Measurements from ENCODE around the gene SDC3.

Gene SDC3

DNA sequence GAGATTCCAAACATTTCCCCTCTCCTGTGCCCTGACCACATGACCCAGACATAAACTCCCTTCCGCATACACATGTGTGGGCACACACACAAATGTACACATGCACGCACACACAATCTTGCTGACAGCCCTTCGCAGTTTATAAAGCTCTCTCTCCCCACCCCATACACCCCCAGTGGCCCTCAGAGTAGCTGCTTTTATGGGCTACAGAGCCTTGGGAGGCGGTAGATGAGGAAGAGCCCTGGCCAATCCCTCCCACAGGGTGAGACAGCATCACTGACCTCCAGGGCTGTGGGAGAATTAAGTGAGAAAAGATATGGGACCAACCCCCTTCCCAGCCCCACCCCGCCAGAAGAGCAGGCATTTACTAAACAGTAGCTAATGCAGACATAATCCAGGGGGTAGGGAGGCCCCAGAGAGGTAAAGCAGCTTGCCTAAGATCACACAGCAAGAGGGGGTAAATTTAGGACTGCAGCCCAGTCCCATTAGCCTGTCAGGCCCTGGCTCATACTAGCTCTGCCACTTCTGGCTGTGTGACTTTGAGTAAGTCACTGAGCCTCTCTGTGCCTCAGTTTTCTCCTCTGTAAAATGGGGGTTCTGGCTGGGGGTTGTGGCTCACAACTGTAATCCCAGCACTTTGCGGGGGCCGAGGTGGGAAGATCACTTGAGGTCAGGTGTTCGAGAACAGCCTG lies 5.1 kb downstream of the SDC3 start:
- DNase-seq: no peak

DNA sequence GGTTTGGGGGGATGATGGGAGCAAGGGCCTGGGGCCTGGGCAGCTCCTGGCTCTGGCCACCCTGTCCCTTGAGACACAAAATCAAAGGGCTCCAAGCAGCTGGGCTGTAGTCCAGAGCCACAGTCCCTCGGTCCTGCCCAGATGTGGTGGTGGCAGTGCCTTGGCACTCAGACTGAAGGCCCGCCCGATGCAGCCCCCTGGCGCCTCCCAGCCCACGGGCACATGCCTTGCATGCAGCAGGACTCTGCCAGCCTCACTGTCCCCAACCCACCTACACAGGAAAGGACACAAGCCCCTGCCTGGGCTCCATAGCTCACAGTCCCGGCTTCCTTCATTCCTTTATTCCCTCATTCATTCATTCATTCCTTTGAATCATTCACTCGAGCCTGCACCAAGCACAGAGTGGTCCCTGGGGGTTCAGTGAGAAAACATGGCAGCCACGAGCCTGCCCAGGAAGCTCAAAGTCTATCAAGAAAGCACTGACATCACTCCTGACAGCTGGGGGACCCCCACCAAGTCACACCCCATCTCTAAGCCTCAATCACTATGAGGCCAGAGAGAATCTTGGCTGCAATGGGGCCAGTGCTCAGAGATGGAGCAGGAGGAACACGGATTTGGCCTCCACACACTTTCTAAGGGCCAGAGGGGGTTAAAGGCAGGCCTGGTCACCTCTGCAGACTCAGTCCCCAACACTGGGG lies 5.8 kb downstream of the SDC3 start:
- DNase-seq: no peak

DNA sequence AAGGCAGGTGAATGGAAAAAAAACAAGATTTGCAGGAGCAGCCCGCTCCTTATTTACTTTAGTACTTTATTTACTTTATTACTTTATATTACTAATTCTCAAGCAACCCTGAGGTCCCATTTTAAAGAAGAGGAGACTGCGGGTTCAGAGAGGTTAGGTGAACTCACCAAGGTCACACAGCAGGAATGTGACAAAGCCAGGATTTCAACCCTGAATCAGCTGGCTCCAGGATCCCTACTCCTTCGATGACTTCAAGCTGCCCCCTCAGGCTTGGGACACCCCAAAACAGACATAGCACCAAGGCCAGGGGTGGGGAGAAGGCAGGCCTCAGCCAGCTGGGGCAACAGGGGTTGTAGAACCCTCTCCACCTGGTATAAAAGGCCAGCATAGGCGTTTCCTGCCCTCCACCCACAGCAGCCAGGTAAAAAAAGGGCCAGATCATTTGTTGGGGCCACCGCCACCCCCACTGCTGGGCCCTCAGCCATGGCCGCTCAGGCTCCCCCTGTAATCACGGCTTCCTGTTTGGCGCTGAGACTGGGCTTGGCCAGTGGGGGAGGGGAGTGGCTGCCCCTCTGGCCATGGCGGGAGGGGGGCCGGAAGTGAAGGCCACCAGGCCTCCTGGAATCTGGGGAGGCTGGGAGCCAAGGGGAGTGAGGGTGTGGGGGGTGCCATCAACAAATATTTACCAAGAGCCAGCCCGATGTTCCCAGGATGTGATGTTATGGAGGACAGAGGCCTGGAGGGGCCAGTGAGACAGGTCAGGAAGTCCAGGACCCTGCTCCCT lies 6.6 kb downstream of the SDC3 start:
- DNase-seq: no peak

DNA sequence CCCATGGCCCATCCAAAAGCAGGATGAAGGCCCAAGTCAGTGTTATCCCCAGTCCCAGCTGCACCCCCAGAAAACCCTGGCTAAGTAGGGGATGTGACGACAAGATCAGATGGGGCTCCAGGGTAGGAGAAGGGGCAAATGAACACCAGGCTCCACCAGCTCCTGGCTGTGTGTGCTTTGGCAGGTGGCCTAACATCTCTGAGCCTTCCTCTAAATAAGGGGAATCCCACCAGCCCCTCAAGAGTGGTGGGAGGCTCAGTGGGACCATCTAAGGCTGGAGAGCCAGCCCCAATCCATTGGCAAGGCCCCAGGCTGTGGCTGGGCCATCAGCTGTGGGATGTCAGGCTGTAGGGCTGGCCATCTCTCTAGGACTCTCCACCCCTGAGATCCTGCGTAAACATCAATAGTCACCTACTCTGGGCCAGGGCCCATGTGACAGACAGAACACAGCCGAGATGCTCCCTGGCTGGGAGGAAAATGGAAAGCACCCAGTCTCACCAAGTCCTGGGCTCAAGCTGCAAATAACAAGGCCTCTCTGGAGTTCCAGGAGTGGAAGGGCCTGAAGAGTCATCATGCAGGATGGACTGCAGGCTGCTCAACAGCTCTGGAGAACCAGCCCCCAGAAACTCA lies 7.5 kb downstream of the SDC3 start:
- DNase-seq: no peak

DNA sequence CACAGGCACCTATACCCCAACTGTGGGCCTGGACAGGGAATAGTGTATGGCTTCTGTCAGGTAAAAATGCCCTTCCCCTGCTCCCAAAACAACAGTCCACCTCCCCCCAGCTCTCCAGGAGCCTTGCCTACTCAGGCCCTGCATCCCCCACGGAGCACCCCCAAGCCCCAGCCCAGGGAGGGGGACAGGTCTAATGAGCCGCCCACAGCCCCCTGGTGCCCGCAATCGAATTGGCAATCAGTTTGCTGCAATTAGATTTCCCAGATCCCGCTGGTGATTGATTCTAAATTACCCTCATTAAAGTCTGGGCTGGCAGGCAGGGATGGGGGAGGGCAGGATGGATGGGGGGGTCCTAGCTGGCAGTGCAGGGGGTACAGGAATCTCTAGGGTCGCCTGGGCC lies 8.1 kb downstream of the SDC3 start:
- no peak for DNase-seq

DNA sequence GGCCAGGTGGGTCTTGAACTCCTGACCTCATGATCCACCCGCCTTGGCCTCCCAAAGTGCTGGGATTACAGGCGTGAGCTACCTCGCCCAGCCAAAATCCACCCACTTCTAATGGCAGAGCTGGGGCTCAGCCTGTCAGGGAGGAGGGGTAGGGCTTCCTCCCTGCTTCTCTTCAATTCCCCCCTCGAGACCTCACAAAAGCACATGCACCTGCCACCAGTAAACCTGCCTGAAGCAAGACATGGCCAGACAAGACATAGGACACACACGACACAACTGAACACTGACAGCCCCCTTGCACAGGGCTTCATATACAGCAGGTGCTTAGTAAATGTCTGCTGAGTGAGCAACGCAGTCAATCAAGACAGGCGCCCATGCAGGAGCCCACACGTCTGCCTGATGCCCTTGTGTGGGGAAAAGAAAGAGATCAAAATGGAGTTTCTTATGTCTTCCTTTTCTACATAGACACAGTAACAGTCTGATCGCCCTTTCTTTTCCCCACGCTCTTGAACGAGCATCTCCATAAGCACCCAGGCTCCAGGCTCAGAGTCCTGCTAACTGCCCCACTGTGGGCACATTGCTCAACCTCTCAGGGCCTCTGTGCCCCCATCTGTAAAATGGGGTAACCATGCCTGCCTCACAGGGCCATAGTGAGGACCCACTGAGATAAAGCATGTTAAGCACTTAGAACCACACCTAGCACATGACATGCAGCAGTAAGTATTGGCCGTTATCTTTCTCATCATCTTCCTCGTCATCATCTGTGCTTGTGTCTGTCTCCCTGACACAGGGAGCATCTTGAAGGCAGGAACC lies 8.8 kb downstream of the SDC3 start:
- DNase-seq: no peak

DNA sequence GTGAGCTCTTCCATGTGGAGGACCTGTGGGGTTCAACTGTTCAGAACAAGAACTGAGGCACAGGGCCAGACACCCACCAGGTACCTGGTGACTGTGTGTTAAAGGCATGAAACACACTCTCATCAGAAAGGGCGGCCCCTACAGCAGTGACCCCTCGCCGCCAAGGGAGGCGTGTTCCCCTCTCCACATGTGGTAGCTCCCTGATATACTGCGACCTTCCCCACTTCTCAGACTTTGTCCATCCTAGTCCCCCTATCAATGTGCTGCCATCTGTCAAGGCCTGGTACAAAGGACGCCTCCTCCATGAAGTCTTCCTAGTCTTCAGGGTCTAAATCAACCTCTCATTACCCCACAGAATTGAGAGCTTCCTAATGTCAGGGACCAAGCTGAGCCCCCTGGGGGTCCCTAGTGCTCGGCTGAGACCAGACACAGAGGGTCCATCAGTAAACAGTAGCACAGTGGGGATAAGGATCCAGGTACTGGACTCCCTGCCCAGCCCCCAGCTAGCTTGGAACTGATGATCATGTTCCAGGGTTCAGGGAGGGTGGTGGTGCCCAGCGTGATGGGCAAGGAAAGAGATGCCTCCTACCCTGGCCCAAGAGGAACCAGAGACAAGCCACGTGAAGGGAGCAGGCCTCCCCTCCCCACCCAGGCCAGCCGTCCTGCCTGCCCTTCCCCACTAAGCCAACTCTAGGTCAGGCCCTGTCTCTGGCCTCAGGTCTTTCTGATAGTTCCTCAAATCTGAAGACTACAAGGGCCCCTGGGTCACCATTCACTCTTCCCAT lies 10.3 kb downstream of the SDC3 start:
- DNase-seq: no peak

DNA sequence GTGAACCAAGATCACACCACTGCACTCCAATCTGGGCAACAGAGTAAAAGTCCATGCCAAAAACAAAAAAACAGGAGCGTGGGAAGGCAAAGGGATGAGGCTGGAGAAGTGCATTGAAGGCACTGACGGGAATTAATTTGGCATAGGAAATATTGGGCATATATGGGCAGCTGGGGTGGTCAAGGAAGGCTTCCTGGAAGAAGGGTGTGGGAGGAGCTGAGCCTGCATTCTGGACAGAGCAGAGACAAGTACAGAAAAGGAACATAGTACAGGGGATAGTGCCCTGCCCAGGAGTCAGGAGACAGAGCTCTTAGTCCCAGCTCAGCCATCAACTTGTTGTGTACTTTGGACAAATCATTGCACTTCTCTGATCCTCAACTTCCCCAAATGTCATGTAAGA lies 11.7 kb downstream of the SDC3 start:
- no peak for DNase-seq

DNA sequence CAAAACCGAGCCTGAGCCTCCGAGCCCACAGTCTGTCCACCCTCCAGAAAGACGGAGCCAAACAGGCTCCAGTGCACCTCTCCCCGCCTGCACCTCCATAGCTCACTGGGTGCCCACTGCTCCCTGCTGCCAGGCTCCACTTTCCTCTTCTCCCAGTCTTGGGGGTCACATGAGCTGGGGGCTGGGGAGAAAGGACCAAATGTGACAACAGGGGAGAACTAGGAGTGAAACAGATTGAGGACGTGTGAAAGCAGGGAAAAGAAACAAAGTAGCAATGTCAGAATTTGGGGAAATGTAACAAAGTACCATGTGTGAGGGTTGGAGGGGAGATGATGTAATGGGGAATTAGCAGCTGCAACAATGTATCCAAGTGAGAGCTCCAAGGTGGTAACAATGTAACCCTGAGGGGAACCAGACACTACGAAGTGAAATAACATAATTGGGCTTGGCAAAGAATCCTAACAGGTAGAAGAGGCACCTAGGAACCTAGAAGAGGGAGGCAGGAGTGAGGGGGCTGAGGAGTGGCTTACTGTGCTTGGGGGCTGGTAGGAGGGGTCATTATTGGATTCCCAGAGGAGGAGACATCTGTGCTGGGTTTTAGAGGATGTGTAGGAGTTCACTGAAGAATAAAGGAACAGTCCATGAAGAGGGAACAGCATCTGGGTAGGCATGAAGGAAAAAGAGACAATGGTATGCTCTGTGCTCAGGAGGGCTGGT lies 12.5 kb downstream of the SDC3 start:
- DNase-seq: no peak

DNA sequence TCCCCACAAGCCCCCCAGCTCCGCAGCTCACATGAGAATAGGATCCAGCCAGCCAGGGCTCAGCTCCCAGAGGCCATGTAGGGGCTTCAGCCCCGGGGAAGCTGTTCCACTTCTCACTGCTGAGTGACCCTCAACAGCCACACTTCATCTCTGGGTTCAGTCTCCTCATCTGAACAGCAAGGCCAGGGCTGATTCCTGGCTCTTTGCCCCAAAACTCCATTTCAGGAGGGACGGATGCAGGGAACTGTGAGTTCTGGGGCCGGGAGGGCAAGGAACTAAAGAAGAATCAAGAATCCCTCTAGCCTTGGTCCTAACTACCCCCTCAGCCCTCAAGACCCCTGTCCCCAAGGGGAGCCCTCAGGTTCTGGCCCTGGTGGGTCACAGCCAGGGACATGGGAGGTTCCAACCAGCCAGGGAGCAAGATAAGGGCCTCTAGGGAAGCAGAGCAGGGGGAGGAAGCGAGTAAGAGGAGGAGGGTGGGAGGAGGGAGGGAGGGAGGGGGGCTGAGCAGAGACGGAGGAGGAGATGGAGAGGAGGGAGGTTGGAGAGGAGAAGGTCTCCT lies 13.1 kb downstream of the SDC3 start:
- no peak for DNase-seq

DNA sequence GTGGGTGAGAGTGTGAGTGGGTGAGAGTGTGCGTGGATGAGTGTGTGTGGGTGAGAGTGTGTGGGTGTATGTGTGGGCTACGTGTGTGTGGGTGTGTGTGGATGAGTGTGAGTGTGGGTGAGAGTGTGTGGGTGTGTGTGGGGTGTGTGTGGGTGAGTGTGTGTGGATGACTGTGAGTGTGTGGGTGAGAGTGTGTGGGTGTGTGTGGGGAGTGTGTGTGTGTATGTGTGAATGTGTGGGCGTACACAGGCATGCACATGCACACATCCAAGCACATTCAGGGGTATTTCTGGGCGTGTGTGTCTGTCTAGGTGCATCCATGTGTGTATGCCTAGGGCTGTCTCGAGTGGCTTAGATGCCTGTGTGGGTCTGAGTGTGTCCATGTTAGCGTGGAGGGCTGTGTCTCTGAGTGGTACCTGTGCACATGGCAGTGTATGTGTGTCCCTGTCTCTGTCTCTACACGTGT lies 14.0 kb downstream of the SDC3 start:
- DNase-seq: no peak

DNA sequence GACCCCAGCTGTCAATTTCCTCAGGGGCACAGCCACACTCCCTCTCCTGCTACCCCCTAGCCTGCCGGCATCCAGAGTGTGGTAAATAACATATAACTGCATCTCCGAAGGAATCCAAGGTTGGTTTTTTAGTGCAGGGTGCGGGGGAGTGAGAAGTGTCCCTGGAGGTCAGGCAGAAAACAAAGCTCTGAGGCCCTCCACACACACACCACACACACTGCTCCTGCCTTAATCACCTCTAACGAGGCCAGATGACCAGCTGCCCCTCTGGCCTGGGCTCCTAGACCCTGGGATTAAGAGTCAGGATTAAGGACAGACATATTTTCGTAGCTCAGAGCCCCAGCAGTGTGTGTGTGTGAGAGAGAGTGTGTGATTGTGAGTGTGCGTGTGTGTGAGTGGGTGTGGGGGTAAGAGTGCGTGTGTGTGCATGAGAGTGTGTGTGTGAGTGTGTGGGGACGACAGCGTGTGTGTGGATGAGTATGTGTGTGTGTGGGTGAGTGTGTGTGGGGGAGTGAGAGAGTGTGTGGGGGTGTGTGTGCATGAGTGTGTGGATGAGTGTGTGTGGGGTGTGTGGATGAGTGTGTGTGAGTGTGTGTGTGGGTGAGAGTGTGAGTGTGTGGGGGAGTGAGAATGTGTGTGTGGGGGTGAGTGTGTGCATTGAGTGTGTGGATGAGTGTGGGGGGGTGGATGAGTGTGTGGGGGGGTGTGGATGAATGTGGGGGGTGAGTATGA lies 14.6 kb downstream of the SDC3 start:
- DNase-seq: no peak

DNA sequence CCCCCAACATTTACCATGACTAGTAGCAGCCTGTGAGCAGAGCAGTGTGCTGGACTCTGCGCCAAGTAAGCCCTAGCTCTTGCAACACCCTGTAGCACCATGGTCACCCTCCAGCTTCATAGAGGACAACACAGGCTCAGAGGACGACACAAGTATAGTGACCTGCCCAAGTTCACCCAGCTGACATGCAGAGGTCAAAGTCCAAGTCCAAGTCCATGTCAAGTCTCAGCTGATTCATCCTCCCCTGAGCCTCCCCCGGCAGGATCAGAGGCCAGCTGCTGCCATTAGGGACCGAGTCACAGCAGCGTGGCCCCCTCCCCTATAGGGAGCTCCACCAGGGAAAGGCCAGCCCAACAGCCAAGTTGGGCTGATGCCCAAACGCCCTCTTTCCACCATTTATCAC lies 15.9 kb downstream of the SDC3 start:
- DNase-seq: no peak

DNA sequence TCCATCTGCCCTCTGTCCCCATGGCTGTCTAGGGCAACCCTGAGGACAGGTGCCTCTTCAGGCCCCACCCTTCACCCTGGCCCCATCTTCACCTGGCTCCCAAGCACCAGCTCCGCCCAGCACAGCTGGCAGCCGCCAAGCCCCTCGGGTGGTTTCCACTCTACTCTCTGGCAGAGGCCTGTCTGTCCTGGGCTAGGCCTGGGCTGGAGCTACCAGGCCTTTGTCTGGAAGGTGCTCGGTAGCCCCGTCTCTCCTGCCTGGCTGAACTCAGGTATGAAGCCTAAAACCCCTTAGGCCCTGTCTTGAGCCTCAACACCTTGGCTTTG lies 17.4 kb downstream of the SDC3 start:
- no peak for DNase-seq

DNA sequence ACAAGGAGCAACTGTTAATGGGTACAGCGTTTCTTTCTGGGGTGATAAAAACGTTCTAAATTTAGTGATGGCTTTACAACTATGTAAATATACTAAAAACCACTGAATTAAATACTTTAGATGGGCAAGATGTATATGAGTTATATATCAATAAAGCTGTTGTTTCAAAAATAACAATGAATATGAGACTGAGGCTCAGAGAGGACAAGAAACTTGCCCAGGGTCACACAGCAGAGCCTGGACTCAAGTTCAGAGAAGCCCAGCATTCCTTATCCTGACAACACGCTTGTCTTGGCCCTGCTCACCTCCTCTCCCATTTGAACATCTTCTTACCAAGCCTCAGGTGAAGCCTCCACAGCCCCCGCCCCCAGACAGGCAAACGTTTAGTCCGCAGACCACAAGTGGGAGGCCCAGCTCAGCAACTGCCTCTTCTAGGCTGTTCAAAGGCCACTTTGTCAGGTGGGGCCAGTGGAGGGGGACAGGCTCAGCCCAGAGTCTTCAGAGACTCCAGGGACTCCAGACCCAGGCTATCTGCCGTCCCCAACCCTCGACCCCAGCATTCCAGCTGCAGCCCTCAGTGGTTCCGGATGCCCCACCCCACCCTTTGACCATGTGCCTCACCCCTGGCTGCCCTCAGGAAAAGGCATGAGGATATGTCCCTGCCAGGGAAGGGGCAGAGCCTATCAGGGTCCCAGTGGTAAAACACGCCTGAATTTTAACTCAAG lies 17.9 kb downstream of the SDC3 start:
- DNase-seq: no peak

DNA sequence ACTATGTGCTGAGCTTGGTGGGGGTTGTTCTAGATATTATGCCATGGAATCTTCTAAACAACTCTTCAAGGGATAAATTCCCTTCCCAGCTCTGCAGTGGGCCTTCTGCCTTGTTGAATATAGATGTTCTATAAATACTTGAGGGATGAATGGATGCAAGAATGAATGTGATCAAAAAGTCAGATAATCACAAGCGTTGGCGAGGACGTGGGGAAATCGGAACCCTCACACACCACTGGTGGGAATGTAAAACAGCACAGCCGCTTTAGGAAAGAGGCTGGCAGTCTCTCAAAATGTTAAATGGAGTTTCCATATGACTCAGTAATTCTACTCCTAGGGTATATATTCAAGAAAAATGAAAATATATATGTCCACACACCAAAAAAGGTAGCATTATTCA lies 19.0 kb downstream of the SDC3 start:
- DNase-seq: no peak

DNA sequence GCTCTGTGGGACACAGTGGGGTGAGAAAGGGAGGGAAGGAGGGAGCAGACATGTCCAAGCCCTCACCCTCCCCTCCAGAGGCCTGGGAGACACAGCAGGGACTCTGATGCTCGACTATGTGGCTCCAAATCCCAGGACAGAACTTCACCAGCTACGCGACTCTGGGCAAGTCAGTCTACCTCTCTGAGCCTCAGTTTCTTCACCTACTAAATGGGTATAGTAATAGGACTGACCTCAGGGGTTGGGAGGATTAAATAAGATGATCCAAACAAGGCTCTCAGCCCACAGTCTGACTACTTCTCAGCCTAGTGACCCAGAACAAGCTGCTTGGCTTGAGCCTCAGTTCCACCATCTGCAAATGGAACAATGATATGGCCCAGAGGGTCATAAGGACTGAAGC lies 19.6 kb downstream of the SDC3 start:
- no peak for DNase-seq

DNA sequence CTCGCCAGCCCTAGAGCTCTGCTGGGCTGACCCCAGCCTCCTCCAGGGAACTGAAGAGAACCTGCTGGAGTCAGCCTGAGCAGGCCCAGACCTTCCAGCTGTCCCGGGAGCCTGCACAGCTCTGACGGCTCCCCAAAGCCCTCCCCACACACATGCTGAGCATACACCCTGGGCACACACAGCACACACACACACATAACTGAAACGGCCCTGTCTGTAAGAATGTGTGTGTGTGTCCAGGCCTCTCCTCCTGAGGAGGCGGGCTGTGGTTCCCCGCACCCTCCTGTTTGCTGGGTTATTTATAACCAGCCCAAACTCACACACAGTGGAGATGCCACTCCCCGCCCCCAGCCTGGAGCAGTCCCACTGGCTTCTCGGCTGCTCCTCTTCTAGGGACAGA lies 20.2 kb downstream of the SDC3 start:
- DNase-seq: no peak

Measured in activated effector memory CD4-positive, alpha-beta T cell treated with Interleukin-2 at 50 U/mL for 16 hours (primary cell).